GM18868 (cell line): ENCODE results near the gene CS.
"Not testable (repeated sequence)": the region's sequence is repeated elsewhere in the genome, so short reads cannot be mapped to it uniquely, and the experiment has no call there.

Experiments
- ATAC-seq: cut with Tn5 transposase; IDR thresholded peaks from one replicate; pipeline ENCODE4 v1.9.1; 2021; ENCODE audit warnings: mild to moderate bottlenecking, moderate library complexity; ENCODE audit not compliant: unreplicated experiment

The CS gene

GRCh38 chr12:56299853-56300643 is at the start of gene CS:
CS (minus strand) TSS chr12:56300330; CDS start chr12:56300201, 129 bp downstream.
- peak; percentile 91 for ATAC-seq

- ATAC-seq, result no peak
These were observed 48.6 kb upstream of the CS start for GRCh38 chr12:56348776-56349175.

- not testable (repeated sequence) for ATAC-seq
These were observed 47.1 kb upstream of the CS start for GRCh38 chr12:56347255-56347654.

DNA sequence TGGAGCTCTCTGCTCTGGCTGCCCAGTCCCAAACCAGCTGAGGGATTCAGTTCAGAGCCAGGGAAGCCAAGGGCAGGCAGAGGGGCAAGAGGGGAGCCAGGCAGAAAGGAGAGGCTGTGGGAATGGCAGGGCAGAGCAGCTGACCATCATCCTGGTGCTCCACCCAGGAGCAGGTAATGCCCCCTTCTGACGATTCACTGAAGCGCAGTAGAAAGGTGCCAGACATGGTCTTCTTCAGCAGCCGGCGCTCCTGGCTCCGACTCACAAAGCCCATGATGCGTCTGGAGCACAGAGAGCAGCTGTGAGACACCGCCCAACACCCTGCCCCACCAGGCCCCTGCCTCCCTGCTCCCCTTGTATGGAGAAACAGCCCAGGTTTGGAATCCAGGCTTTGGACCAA is 46.5 kb upstream of the CS start:
- ATAC-seq, result no peak

DNA sequence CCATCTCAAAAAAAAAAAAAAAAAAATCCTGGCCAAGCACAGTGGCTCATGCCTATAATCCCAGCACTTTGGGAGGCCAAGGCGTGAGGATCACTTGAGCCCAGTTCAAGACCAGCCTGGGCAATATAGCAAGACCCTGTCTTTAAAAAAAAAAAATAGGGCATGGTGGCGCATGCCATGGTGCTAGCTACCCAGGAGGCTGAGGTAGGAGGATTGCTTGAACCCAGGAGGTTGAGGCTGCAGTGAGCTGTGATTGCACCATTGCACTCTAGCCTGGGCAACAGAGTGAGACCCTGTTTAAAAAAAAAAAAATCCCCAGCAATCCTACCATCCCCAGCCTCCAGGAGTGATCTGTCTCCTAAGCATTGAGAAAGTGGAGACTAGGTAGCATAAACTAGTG is 42.2 kb upstream of the CS start:
- not testable (repeated sequence) for ATAC-seq

- no peak for ATAC-seq
These were observed 41.5 kb upstream of the CS start for GRCh38 chr12:56341616-56342015.

- no peak for ATAC-seq
These were observed 39.0 kb upstream of the CS start for GRCh38 chr12:56339158-56339422.

- peak; percentile 63 for ATAC-seq
These were observed 38.4 kb upstream of the CS start, which contains the start of gene IL23A for GRCh38 chr12:56338308-56339157. IL23A (plus strand) TSS chr12:56338884; CDS start chr12:56339045, 161 bp downstream.

- ATAC-seq, result no peak
These were observed 37.7 kb upstream of the CS start for GRCh38 chr12:56337753-56338251.

- no peak for ATAC-seq
These were observed 36.4 kb upstream of the CS start for GRCh38 chr12:56336361-56337167.

DNA sequence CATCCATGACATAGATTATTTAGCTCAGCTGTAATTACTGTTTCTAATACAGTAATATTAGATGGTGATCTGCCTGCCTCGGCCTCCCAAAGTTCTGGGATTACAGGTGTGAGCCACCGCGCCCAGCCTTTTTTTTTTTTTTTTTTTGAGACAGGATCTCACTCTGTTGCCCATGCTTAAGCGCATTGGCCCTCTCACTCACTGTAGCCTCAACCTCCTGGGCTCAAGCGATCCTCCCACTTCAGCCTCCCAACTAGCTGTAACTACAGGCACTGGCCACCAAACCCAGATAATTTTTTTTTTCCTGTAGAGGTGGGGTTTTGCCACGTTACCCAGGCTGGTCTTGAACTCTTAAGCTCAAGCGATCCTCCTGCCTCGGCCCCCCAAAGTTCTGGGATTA is 35.4 kb upstream of the CS start:
- not testable (repeated sequence) for ATAC-seq

GRCh38 chr12:56334490-56334793 is 34.3 kb upstream of the CS start:
- ATAC-seq, result no peak

GRCh38 chr12:56333679-56334489 is 33.8 kb upstream of the CS start, which contains the start of gene PAN2:
PAN2 (minus strand) TSS chr12:56334000; CDS start chr12:56333094, 906 bp downstream.
- peak; percentile 91 for ATAC-seq

DNA sequence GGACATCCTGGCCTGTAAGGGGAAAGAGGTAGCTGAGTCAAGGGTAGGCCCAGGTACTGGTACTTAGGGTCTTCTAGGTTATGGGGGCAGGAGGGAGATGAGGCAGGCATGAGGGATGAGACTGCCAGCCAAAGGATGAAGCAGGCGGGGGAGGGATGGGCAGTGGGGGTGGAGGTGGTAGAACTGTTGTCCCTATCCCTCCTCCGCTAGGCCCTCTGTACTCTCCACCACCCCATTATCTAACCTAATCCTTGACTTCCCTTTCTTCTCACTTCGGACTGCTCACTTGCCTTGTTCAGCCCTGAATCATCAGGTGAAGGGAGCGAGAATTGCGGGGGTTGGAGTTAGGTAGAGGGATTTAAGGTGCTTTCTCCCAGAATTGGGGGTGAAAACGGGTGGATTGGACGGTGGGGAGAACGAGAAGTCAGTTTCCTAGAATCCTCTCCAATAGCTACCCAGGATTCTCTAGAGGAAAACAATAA is 33.1 kb upstream of the CS start:
- ATAC-seq, result no peak

GRCh38 chr12:56332512-56333196 is 32.5 kb upstream of the CS start:
- ATAC-seq, result no peak

- ATAC-seq, result no peak
These were observed 30.9 kb upstream of the CS start for GRCh38 chr12:56330936-56331490.

DNA sequence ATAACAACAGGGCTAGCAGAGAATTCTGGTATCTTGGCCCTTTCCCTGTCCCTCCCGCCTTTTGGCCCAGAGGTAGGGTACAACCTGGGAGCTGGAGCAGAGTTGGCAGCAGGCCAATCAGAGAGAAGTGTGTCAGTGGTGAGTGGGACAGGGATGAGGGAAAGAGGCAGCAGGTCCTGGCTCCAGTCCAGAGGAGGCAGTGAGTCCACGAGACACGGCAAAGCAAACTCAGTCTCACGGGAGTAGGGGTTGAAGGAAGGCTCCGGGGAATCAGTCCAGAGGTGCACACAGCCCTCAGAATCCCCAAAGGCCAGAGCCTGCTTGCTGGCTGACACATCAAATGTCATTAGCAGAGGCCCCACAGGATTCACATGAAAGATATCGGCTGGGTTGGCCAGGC is 26.4 kb upstream of the CS start:
- no peak for ATAC-seq

DNA sequence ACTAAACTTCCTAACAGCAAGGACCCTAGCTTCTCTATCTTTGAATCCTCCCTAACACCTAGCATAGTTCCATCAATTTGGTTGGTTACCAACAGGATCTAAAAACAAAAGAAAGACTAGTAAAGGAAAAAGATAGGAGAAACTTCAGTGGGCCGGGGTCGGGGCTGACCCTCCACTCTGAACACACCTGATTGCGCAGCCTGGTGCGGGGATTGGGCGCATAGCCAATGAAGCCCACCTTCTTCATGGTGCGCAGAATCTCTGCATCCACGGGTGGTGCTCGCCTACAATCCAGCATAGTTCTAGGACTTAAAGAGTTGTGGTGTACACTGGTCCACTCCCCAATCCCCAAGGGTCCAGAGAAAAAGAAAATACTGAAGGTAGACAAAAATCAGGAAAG is 26.0 kb upstream of the CS start:
- ATAC-seq, result no peak

- ATAC-seq, result no peak
These were observed 24.1 kb upstream of the CS start for GRCh38 chr12:56324206-56324605.
